GM21360 (cell line): Measurements from ENCODE around the gene GNPDA1.

ENCODE experiments used
- ATAC-seq: cut with Tn5 transposase; IDR thresholded peaks from one replicate; pipeline ENCODE4 v1.9.1; 2021; ENCODE audit warnings: mild to moderate bottlenecking, moderate library complexity; ENCODE audit not compliant: unreplicated experiment

The GNPDA1 gene

DNA sequence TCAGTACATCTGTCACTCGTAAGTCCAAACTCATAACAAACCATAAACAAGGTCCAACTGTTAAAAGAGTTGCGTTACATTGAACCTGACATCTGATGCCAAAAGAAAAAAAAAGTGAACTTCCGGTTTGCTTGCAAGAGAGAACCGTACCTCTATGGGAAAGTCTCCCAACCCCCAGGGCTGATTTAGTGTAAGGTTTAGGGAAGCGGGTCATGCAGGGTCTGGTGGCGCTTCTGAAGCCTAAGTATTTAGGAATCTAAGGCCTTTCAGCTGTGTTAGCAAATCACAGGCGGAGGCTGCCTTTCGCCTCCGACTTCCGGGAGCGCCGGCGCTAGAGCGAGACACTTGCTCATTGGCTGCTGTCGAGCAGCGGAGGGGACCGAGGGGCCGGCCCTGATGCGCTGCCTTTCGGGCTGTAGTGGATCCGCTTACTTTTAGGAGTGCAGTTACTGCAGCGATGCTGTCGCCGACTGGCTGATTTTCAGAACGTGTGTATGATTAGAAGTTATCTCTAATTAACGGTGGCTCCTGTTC lies 12.0 kb upstream of the GNPDA1 start:
- peak; percentile 100 for ATAC-seq

DNA sequence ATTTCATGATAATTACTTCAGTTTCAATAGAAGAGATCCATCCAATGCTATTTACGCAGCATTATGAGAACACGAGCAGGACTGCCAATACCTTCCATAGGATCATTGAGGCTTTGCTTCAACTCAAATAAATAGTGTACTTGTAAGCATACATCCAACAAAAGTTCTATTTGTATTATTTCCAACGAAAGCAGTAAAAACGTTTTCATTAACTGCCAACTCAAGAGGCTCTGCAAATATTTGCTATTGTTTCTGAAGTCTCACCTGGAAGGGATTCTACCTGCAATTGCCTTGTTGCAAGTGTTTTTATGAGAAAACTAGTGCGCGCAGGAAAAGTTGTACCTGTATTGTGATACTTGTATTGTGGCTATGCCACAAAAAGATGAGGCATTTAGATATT lies 11.0 kb upstream of the GNPDA1 start:
- no peak for ATAC-seq

DNA sequence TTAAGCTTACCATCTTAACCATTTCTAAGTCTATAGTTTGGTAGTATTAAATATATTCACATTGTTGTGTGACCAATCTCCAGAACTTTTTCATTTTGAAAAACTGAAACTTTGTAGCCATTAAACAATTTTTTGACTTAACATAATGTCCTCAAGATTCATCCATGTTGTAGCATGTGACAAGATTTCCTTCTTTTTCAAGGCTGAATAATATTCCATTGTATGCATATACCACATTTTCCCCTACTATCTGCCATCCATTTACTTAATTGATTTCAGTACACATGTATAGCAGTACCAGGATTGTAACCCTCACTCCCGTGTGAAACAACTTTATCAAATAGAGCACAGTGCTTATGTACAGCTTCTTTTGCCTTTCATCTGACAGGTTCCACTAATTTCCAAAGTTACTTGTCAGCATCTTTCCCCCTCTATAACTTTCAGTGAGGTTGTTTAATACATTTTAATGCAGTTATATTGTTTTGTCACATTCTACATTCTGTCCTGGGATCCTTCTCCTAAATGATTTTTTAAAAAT lies 7.4 kb upstream of the GNPDA1 start:
- no peak for ATAC-seq

DNA sequence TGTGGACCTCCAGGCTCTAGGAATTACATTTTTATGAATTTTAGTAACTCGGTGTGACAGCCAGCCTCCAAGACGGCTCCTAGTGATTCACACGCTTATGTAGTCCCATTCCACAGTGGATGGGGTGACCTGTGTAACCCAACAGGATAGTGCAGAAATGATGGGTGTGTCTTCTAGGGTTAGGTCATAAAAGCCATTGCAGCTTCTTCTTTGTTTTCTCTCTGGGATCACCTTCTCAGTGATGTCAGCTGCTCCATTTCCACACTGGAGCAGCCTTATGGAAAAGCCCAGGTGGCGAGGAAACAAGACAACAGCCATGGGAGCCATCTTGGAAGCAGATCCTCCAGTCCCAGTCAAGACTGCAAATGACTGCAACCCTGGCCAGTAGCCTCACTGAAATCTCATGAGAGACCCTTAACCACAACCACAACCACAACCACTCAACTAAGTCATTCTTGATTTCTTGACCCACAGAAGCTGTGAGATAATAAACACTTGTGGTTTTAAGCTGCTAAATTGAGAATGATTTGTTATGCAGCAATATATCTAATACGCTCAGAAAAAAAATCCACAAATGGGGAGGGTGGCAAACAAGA lies 5.1 kb upstream of the GNPDA1 start:
- ATAC-seq, result peak; percentile 35

DNA sequence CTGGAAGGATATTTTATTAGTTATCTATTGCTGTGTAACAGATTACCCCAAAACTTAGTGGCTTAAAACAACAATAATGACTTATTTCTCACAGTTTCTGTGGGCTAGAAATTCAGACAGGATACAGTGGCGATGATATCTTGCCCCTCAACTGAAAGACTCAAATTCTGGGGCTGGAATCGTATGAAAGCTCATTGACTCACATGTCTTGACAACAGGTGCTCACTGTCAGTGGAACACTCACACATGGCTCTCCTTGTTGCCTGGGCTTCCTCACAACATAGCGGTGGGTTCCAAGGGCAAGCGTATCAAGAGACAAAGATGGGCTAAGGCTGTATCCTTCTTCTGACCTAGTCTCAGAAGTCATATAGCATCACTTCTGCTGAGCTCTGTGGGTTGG lies 3.7 kb upstream of the GNPDA1 start:
- no peak for ATAC-seq

DNA sequence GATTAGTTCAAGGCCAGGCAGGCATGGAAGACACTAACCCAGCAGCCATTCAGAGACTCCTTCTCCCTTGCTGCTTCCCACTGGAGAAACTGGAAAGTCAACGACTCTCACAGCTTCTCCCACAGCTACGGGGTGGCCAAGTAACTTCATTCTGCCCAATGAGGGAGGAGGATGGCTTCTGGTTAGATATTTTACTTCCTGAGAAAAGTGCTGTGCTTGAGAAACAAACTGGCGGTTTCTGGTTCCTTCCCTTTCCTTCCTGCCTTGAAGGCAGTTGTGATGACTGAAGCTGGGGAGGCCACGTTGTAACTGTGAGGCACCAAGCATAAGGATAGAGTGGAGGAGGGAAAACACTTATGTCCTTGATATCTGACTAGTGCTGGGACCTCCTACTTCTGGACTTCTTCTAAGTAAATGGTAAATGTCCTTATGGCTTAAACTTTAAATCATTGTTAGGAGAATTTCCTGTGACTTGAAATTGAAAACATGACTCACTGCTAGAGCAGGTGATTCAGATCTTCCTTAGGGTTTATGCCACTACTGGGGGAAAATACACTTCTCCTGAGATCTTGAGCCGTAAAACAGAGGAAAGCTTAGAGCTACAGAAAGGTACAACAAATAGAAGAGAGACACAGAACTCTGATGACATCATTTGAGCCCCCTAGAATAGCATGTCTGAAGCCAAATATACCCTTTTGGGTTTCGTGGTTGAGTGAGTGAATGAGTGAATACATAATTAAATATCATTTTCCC lies 3.1 kb upstream of the GNPDA1 start:
- no peak for ATAC-seq

DNA sequence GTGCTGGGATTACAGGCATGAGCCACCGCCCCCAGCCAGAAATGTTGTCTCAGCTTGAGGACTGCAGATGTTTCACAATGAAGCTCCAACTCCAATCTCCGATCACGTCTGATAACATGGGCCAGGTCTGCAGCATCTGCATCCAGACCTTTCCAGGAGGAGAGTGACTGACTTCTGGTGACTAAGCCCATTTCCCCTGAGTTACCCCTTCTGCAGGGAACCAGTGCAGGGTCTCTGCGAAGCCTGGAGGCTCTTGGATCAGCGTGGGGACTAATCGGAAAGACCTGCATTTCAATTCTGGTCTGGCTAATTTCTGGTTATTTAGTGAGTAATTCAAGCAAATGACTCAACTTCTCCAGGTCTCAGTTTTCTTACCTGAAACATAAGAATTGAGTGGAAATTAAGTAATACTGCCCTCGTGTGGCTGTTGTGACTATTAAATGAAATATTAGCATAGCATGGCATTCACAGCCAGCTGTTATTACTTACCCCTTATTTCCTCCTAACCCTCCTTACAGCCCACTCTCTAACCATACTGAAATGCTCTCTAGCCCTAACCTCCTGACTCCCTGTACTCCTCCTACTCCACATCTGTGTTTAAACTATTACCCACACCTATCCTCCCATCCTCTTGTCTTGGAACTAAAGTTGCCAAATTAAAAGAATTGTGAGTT lies 2.2 kb upstream of the GNPDA1 start:
- peak; percentile 28 for ATAC-seq

DNA sequence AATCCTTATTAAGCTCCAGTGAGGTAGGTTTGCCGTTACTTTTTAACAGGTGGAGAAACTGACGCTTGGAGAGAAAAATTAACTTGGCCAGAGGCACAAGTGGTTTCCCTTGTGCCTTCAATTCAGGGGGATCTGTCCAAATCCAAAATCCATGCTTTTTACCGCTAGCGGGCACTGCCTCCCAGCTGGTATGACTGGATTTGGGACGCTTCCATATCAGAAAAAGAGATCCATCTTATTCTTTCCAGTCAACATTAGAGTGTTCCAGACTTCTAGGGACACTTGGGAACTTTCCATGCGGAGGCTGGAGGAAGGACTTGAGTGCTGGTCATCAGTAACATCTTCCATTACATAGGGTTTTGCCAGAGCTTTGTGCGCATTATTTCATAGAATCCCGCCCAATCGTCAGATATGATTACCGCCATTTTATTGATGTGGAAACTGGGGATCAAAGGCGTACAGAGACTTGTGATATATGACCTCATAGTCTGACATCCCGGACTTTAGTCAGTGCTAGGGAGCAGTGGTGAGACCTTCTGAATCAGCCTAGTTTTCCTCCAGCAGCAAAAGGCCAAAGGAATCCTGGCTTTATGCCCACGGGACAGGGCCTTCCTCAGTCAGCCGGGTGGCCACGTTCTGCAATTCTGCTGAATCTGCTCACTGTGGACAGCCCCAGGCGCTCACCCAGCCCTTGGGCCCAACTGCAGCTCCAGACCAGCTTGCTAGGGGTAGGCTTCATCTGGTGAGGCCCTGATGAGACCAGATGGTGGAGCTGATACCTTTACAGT lies 1.1 kb upstream of the GNPDA1 start:
- ATAC-seq, result no peak

DNA sequence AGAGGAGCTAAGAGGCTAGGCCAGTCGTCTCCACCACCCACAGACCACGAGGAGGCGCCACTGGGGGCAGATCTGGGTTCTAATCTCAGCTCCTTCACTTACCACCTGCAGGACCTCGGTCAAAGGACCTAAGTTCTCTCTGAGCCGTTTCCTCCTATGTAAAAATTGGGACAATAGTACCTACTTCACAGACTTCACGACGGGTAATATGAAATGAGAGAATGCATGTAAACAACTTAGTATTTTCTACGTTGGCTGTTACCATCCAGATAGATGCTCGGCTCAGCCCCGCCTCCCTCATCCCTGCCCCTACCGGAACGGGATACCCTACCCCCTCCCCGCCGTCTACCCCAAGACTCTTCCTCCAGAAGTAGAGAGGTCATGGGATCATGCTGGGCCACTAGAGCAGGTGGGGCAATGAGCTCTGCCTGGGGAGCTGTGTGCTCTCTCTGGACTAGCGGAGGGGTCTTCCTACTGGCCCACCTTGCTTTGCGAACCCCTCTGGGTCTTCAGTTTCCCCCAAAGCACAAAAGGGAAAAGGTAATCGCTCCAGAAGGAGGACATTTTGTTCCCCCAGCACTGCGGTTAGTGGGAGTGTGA lies 541 bp downstream of the GNPDA1 start:
- ATAC-seq, result no peak

DNA sequence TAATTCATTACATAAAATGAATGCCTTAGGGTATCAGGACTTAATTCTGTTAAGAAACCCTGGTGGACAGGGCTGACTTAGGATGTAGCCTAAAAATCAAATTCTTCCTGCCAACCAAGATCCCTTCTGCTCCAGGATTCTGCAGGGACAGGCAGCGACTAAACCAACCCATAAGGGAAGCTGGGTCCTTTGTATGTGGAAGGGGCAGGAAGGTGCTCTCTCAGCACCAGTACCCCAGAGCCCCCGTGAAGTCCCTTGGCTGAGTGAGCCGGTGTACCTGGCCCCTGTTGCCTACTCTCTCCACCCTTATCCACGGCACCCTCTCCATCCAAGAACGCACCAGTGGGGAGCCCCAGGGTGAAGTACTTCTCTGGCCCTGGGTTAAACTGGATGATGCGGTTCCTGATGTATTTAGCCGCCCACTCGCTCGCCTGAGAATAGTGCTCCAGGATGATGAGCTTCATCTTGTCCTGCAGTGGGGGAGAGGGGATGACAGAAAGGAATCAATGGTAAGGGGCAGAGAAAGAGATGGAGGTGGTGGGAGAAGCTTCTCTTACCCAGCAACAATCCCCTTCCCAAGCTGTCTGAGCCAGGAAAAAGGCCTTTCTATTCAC lies 1.1 kb downstream of the GNPDA1 start:
- no peak for ATAC-seq

DNA sequence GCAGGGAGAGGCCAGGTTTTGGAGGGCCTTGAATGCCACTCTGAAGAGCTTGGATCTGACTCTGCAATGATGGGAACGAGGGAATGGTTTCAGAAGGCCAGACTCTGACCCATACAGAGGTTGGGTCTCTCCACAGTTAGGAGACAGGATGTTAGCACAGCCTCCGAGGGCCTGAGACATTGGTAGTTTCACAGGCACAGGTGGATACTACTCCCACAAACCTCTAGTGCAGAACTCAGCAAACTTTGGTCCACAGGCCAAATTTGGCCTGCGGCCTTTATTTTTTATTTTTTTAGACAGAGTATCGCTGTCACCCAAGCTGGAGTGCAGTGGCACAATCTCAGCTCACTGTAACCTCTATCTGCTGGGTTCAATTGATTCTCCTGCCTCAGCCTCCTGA lies 2.9 kb downstream of the GNPDA1 start:
- ATAC-seq, result no peak

DNA sequence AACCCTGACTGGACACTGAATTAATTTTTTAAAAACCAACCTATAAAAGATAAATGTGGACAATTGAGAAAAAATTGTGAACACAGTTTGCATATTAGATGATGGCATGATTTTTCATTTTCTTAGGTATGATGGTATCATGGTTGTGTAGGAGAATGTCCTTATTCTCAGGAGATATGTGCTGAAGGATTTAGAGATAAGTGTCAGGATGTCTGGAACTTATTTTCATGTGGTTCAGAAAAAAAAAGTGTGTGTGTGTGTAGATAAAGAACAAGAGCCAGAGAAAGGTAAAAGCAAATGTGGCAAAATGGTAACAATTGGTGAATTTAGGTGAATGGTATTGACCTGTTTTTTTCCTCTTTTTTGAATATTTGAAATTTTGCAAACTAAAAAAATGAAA lies 4.0 kb downstream of the GNPDA1 start:
- no peak for ATAC-seq

DNA sequence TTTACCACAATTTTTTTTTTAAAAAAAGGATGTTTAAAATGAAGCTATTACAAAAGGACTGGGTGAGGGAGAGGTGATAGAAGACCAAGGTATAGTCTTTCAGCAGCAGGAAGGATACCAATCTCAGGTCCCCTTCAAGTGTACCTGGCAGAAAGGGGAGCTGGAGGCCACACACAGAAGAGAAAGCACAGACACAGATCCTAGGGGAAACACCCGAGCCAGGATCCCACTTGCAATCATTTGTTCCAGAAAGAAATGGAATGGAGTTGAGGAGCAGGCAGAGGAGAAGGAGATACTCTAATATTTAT lies 5.6 kb downstream of the GNPDA1 start:
- no peak for ATAC-seq

DNA sequence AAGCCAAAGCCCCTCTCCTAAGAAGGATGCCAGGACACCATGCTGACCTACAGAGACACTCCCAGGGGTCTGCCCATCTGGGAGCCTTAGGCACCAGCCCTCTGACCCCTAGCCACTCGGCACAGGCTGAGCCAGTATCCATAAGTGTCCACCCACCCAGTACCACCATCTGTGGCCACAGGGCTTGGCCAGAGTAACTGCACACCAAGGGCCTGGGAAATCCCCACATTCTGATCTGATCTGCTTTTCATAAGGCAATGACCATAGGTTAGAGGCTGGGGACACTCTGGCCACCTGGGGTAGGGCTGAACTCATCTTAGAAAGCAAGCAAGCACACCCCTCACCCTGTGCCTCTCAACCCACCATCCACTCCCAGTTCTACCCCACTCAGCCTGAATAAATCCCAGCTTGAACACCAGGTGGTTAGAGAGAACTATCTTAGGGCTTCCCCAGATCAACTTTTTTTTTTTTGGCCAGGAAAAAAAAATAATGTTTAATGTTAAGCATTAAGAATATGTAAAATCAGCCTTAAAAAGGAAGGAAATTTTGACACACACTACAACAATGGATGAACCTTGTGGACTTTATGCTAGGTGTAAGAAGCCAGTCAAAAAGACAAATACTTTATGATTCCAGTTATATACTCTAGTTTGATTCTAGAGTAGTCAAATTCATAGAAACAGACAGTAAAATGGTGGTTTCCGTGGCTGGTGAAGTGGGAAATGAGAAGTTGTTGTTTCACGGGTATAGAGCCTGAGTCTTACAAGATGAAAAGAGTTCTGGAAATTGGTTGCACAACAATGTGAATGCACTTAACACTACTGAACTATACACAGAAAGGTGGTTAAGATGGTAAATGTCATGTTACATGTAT lies 6.2 kb downstream of the GNPDA1 start:
- ATAC-seq, result no peak

DNA sequence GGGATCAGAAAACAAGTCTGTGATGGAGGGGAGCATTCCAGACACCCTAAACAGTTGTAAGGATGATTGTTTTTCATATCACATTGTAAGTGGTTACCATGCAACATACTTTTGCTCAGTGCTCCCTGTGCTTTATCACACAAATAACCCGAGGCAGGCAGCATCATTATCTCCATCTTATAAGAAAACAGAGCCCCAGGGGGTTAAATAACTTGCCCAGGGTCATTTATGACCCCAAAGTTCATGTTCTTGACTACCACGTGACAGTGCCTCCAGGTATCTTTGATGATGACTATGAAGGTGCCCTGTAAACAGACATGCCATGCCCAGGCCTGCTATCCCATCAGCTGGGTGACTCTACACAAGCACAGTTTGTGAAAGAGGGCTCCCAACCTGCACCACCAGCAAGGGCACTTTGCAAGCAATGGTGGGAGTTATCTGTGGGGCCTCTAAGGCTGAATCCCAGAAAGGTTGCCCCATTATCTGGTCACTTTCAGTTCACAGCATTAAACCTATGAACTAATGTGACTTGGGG lies 9.5 kb downstream of the GNPDA1 start:
- ATAC-seq, result no peak

DNA sequence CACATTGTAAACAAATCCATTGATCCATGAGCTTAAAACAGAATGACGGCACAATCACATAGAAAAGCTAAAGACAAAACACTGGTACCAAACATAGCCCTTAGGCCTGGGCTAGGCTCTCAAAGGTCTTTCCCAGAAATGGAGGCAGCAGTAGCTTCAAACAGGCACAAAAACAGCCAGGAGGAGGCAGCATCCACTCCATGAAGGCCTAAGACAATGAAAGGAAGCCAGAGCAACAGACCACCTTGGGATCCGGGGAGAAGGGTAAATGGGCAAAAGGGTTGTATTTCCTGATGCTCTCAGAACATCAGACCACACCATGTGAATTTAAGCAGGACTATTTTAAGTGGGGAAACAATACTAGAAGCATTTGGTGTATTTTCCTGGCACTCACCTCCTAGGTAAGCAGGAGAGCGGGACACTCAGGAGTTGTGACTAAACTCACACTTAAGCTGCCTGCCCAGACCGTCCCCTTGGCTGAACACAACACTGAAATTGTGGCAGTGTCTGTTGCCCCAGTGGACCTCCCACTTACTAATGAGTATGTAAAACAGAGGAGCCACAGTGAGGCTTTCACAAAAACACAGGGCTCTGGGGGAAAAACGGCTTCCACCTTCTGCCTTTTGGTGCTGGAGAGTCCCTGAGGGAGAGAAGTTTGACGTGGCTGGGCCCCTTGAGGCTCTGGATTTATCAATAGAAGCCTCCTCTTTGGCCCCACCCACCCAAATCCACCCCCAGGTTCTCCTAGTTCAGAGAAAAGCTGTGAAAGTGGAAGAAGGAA lies 11.9 kb downstream of the GNPDA1 start:
- no peak for ATAC-seq

DNA sequence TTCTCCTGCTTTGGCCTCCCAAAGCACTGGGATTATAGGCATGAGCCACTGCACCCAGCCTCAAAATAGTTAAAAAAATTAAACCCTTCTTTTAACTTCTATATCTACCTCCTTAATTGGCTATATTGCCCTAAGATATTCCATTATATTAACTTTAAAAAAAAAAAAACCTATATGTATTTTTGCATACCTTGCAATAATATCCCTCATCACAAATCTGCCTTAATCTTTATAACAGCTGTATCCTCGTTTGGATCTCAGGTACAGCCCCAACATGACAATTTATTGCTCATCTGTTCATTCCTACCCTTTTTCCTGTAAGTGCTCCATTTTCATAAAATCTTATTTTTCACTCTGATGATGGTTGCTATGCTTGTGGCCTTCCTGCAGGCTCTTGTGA lies 12.7 kb downstream of the GNPDA1 start:
- no peak for ATAC-seq

DNA sequence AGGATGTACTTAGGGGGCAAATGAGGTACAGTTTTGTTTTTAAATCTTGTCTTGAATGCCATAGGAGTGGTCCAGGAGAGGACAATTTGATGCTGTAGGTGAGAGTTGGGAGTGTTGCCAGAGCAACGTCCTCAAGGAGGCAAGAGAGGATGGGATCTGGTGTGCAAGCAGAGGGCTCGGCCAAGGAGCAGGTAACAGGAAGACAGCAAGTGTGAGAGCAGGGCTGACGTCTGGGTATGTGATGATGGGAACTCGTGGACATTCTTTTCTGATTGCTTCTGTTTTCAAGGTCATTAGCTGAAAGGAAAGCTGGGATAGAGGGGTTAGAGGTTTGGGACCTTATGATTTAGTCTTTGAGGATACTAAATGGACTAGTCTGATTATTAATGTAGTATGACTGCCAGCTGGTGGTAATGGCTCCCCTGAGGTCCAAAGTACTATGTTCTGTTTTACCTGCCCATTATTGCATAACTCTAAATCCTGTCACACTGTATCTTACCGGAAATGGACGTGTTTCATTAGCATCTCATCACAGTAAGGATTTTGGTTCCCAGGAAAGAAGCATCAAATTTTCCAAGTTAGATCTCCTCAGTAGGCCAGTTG lies 15.4 kb downstream of the GNPDA1 start:
- no peak for ATAC-seq
